Parathyroid adenoma (tissue), 2 donors: ENCODE results near the gene MLPH.

Experiments used
- H2AFZ ChIP-seq: fragments of 300-600 bp; sonication (generic); one replicate; pipeline ENCODE4 v1.7.0; 2017; ENCODE audit warnings: antibody characterized with exemption, mild to moderate bottlenecking
- H3K27ac ChIP-seq: fragments of 300-600 bp; sonication (generic); one replicate; pipeline ENCODE4 v1.7.0; 2017
- H3K27me3 ChIP-seq: fragments of 300-600 bp; sonication (generic); one replicate; pipeline ENCODE4 v1.7.0; 2017; ENCODE audit warnings: low read length; ENCODE audit not compliant: control insufficient read depth, insufficient read depth
- H3K36me3 ChIP-seq: fragments of 300-600 bp; sonication (generic); one replicate; pipeline ENCODE4 v1.7.0; 2017; ENCODE audit warnings: low read length; ENCODE audit not compliant: control insufficient read depth, insufficient read depth
- H3K4me1 ChIP-seq: fragments of 300-600 bp; sonication (generic); one replicate; pipeline ENCODE4 v1.7.0; 2017; ENCODE audit warnings: control low read depth
- H3K4me2 ChIP-seq: fragments of 300-600 bp; sonication (generic); one replicate; pipeline ENCODE4 v1.7.0; 2017; ENCODE audit warnings: low read length
- H3K4me3 ChIP-seq: fragments of 300-600 bp; sonication (generic); one replicate; pipeline ENCODE4 v1.7.0; 2017; ENCODE audit warnings: low read depth, low read length
- H3K79me2 ChIP-seq: fragments of 300-600 bp; sonication (generic); one replicate; pipeline ENCODE4 v1.7.0; 2017; ENCODE audit warnings: control low read depth
- H3K9ac ChIP-seq: fragments of 300-600 bp; sonication (generic); one replicate; pipeline ENCODE4 v1.7.0; 2017; ENCODE audit warnings: mild to moderate bottlenecking
- H3K9me3 ChIP-seq: fragments of 300-600 bp; sonication (generic); one replicate; pipeline ENCODE4 v1.7.0; 2017; ENCODE audit warnings: low read length; ENCODE audit not compliant: control insufficient read depth
- TF ChIP-seq, protein P1 (sequence below): fragments of 300-600 bp; sonication (generic); IDR thresholded peaks from one replicate; pipeline ENCODE4 v1.7.0; 2017; ENCODE audit warnings: antibody characterized with exemption, mild to moderate bottlenecking
- donor health status: primary hyperparathyroidism.

The MLPH gene

DNA sequence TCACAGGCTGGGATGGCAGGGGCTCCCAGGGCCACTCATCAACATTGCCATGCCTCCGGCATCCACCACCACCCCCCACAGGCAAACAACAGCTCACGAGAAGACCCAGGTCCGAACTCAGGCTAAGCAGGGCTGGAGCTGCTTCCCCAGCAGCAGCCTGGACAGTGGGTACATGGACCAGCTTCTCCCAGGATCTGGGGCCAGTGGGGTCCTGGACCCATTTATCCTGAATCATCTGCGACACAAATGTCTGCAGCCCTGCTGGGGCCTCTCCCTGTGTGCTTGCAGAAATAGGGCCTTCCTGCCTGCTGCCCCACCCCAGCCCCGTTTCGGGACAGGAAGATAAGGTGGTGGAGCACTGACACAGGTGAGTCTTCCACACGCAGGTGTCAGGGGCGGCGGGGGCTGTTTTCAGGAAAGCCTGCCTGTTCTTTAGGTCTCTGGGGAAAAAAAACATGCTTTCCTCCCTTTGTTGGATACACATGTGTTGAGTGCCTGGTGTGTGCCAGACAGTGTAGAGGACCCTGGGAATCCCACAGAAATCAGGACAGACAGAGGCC is 83.8 kb downstream of the MLPH start:
- no peaks in the 10 kb centered on the region for H3K36me3 ChIP-seq
- no peak overlapping the region for H3K4me3 ChIP-seq
- H2AFZ ChIP-seq = no peak overlapping the region
- peaks cover 16% of the 10 kb centered on the region for H3K4me1 ChIP-seq
- no peak overlapping the region for H3K4me2 ChIP-seq
- TF ChIP-seq, protein P1, sequence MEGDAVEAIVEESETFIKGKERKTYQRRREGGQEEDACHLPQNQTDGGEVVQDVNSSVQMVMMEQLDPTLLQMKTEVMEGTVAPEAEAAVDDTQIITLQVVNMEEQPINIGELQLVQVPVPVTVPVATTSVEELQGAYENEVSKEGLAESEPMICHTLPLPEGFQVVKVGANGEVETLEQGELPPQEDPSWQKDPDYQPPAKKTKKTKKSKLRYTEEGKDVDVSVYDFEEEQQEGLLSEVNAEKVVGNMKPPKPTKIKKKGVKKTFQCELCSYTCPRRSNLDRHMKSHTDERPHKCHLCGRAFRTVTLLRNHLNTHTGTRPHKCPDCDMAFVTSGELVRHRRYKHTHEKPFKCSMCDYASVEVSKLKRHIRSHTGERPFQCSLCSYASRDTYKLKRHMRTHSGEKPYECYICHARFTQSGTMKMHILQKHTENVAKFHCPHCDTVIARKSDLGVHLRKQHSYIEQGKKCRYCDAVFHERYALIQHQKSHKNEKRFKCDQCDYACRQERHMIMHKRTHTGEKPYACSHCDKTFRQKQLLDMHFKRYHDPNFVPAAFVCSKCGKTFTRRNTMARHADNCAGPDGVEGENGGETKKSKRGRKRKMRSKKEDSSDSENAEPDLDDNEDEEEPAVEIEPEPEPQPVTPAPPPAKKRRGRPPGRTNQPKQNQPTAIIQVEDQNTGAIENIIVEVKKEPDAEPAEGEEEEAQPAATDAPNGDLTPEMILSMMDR = no peak
- no peaks in the 10 kb centered on the region for H3K9me3 ChIP-seq
- H3K27me3 ChIP-seq = no peaks in the 10 kb centered on the region
- no peak overlapping the region for H3K27ac ChIP-seq
- no peaks in the 10 kb centered on the region for H3K79me2 ChIP-seq
- H3K9ac ChIP-seq = no peak overlapping the region

DNA sequence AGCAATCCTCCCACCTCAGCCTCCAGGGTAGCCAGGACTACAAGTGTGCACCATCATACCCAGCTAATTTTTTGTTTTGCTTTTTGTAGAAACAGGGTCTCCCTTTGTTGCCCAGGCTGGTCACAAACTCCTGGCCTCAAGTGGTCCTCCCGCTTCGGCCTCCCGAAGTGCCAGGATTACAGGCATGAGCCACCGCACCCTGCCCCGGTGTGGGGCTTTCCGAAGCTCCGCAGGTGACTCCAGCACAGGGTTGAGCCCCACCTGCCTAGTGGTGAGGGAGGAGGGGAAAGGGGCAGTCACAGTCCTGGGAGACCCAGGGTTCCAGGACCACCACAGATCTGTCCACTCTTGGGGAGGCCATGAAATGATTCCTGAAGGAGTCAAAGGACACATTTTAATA is 84.5 kb downstream of the MLPH start:
- Histone ChIP-seq H3K9me3 (no peaks in the 10 kb centered on the region), H3K36me3 (no peaks in the 10 kb centered on the region), H3K4me1 (peaks cover 16% of the 10 kb centered on the region), H2AFZ (no peak overlapping the region), H3K27me3 (no peaks in the 10 kb centered on the region), H3K9ac (no peak overlapping the region), H3K27ac (peak overlapping the region; percentile 68), H3K79me2 (peaks cover 3% of the 10 kb centered on the region), H3K4me3 (no peak overlapping the region), H3K4me2 (peak overlapping the region; percentile 68)
- TF ChIP-seq, protein P1 = no peak

DNA sequence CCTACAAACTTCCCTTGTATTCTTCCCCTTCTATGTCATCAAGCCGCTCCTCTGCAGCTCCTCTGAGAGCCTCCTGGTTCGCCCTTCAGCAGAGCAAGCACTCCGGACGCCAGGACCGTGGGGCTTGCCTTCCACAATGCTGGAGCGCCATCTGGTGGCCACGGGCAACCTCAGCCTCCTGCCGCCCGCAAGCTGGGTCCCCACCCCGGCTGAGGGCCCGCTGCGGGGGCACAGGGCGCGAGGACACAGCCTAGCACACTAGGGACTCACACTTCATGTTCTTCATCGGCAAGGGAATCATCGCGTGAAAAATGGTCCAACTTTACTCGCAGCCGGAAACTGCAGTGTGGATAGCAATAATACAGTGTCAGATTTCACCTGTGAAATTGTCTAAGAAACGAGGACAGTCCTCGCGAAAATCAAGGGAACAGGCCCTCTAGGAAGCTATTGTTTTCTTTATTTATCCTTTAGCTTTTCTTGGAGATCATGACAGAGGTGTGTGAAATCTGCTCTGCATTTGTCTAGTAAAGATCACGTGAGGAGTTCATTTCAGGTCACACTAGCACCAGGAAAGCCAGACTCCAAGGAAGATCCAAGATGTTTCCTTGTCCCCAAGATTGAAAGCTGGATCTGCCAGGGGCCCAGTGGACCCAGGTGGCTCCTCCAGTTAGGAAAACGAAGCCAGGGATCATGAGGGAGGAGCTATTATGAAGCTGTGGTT is 85.1 kb downstream of the MLPH start:
- H3K36me3 ChIP-seq = no peaks in the 10 kb centered on the region
- H3K27ac ChIP-seq = peak overlapping the region; percentile 68
- no peak overlapping the region for H3K9ac ChIP-seq
- peak overlapping the region; percentile 68 for H3K4me2 ChIP-seq
- peaks cover 6% of the 10 kb centered on the region for H3K79me2 ChIP-seq
- H3K4me3 ChIP-seq = peak overlapping the region; percentile 31
- peaks cover 16% of the 10 kb centered on the region for H3K4me1 ChIP-seq
- H3K27me3 ChIP-seq = no peaks in the 10 kb centered on the region
- no peak overlapping the region for H2AFZ ChIP-seq
- H3K9me3 ChIP-seq = no peaks in the 10 kb centered on the region
- TF ChIP-seq, protein P1 = peak; percentile 99

DNA sequence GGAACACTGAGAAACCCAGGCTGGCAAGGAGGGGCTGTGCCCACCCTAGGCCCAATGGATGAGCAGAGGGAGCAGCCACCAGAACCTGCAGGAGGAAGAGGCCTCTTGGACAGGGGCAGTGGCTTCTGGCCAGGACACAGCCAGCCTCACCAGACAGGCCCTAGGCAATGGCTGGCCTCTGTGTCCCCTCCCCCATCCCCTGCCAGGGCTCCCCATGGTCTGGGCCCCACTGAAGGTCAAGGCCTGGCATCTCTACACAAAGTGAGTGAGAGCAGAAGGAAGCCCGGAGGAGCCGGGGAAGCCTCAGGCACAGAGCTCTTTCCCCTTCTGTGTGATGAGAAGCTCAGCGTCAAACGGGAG is 85.7 kb downstream of the MLPH start:
- no peak overlapping the region for H2AFZ ChIP-seq
- H3K4me2 ChIP-seq = peak overlapping the region; percentile 68
- no peaks in the 10 kb centered on the region for H3K9me3 ChIP-seq
- H3K4me1 ChIP-seq = peaks cover 16% of the 10 kb centered on the region
- TF ChIP-seq, protein P1 = no peak
- H3K9ac ChIP-seq = no peak overlapping the region
- H3K27me3 ChIP-seq = no peaks in the 10 kb centered on the region
- H3K79me2 ChIP-seq = peaks cover 6% of the 10 kb centered on the region
- H3K27ac ChIP-seq = peak overlapping the region; percentile 68
- H3K4me3 ChIP-seq = no peak overlapping the region
- no peaks in the 10 kb centered on the region for H3K36me3 ChIP-seq
